AG09309 (cell line): Measurements from ENCODE around the gene HUS1.
A peak's percentile ranks its signal among the peaks of the same experiment; 100 is the strongest.

Source experiments
- DNase-seq: peaks from one replicate; pipeline ENCODE4 v3.0.0-alpha.2; 2010; ENCODE audit warnings: low read depth
- H3K4me3 ChIP-seq: 2 replicates; pipeline ENCODE4 v1.5.1; 2011; ENCODE audit warnings: mild to moderate bottlenecking, low read depth, low read length, moderate library complexity; ENCODE audit not compliant: control insufficient read depth
- CTCF ChIP-seq: IDR thresholded peaks from 2 replicates; pipeline ENCODE4 v1.5.1; 2011; ENCODE audit warnings: mild to moderate bottlenecking, low read depth, low read length, inconsistent platforms; ENCODE audit not compliant: insufficient read depth, control insufficient read depth; ENCODE audit errors: missing control alignments

Gene HUS1

GRCh38 chr7:47941136-47941844 is 38.1 kb downstream of the HUS1 start:
- DNase-seq = peak; percentile 40
- TF ChIP-seq CTCF = no peak
- no peak overlapping the region for H3K4me3 ChIP-seq

- no peak overlapping the region for H3K4me3 ChIP-seq
- TF ChIP-seq CTCF = no peak
- no peak for DNase-seq
Measured at GRCh38 chr7:47940088-47941013, 39.1 kb downstream of the HUS1 start.

GRCh38 chr7:47939425-47940036 is 39.9 kb downstream of the HUS1 start:
- no peak overlapping the region for H3K4me3 ChIP-seq
- TF ChIP-seq CTCF = no peak
- no peak for DNase-seq

- no peak for DNase-seq
- no peak for TF ChIP-seq CTCF
- H3K4me3 ChIP-seq = no peak overlapping the region
Measured at GRCh38 chr7:47938574-47939165, 40.7 kb downstream of the HUS1 start.

GRCh38 chr7:47937711-47938573 is 41.5 kb downstream of the HUS1 start:
- TF ChIP-seq CTCF = no peak
- no peak for DNase-seq
- no peak overlapping the region for H3K4me3 ChIP-seq
